ENCODE results near the gene PCDH10.
"Not testable (repeated sequence)": the region's sequence is repeated elsewhere in the genome, so short reads cannot be mapped to it uniquely, and the experiment has no call there.

Gene PCDH10

DNA sequence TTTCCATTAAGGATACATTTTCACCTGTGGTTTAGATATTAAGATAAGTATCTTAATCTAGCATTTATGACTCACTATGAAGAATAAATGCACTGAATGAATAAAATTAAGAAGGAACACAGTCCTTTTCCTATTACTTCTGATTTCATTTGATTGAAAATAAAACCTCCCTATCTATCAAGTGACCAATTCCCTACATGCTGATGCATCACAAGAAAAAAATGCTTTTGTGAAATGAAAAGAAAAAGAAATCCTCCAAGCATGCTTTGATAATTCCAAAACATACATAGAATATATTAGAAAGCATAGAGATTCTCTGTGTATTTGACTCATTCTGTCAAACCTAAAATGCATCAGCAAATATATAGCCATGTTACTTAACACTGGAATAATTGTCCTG is 37.1 kb downstream of the PCDH10 start:
- Histone ChIP-seq H3K27me3 (no peaks in the 10 kb centered on the region), H3K9ac (no peak overlapping the region), H3K4me2 (no peak overlapping the region), H3K27ac (no peak overlapping the region), H3K9me3 (replicated peaks in 1 of 11) (no peaks in the 10 kb centered on the region), H3K4me3 (no peak overlapping the region), H3K4me1 (no peaks in the 10 kb centered on the region), H3K36me3 (no peaks in the 10 kb centered on the region), H4K20me1 (no peaks in the 10 kb centered on the region)
- TF ChIP-seq Cebpa-rat (IDR thresholded peaks at IDR 0.05), result no peak

DNA sequence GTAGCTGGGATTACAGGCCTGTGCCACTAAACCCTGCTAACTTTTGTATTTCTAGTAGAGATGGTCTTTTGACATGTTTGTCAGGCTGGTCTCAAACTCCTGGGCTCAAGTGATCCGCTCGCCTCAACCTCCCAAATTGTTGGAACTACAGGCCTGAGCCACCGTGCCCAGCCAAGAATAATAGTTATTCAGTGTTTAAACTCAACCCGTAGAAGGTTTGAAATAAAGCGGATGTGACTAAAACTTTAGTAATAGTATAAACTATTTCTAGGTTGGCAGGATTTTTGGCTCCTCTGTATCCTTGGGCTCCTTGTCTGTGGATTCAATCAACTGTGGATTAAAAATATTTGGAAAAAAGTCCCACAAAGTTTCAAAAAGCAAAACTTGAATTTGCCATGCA is 37.8 kb downstream of the PCDH10 start:
- Histone ChIP-seq H3K9ac (no peak overlapping the region), H3K27ac (no peak overlapping the region), H3K4me1 (no peaks in the 10 kb centered on the region), H3K27me3 (no peaks in the 10 kb centered on the region), H3K9me3 (replicated peaks in 1 of 11) (no peaks in the 10 kb centered on the region), H3K4me2 (no peak overlapping the region), H4K20me1 (no peaks in the 10 kb centered on the region), H3K36me3 (no peaks in the 10 kb centered on the region), H3K4me3 (no peak overlapping the region)
- no peak for TF ChIP-seq Cebpa-rat (IDR thresholded peaks at IDR 0.05)

DNA sequence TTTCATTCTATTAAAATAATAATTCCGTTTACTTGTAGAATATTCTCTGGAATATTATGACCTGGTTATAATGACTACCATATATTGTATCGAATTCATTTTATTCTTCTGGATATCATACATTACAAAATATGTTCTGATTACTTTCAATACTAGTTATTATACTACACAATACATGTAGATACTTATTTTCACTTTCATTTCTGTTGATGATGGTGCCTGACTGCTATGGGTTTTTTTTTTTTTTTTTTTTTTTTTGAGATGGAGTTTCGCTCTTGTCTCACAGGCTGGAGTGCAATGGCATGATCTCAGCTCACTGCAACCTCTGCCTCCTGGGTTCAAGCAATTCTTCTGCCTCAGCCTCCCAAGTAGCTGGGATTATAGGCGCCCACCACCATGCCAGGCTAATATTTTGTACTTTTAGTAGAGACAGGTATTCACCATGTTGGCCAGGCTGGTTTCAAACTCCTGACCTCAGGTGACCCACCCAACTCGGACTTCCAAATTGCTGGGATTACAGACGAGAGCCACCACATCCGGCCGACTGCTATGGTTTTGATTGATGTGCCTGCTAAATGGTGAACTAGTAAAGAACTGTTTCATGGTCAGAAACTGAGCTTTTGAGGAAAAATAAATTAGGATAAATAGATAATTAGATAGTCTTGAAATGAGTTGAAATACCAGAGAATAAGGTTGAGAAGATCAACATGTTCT is 39.5 kb downstream of the PCDH10 start:
- Histone ChIP-seq H3K27ac (no peak overlapping the region), H3K4me3 (no peak overlapping the region), H3K27me3 (no peaks in the 10 kb centered on the region), H4K20me1 (no peaks in the 10 kb centered on the region), H3K4me1 (no peaks in the 10 kb centered on the region), H3K4me2 (no peak overlapping the region), H3K9me3 (replicated peaks in 1 of 11) (no peaks in the 10 kb centered on the region), H3K36me3 (no peaks in the 10 kb centered on the region), H3K9ac (no peak overlapping the region)
- no peak for TF ChIP-seq Cebpa-rat (IDR thresholded peaks at IDR 0.05)

DNA sequence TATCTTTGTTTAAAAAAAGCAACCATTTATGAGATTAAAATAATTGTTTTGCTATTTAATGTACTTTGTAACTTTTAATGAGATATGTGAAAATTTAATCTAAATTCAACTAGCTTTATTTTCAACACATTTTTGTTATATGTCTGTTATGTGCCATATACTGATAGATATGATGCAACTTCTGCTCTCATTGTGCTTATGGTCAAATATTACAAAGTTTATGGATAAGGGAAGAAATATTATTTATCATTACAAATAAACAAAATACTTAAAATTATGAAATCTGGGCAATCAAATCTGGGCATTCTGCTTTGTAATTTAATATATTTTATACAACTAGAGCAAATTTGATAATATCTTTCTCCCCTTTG is 40.0 kb downstream of the PCDH10 start:
- no peaks in the 10 kb centered on the region for H3K36me3 ChIP-seq
- TF ChIP-seq Cebpa-rat (IDR thresholded peaks at IDR 0.05), result no peak
- H3K4me2 ChIP-seq, result no peak overlapping the region
- no peaks in the 10 kb centered on the region for H3K9me3 ChIP-seq (replicated peaks in 1 of 11)
- no peaks in the 10 kb centered on the region for H3K4me1 ChIP-seq
- H4K20me1 ChIP-seq, result no peaks in the 10 kb centered on the region
- no peak overlapping the region for H3K9ac ChIP-seq
- H3K4me3 ChIP-seq, result no peak overlapping the region
- no peaks in the 10 kb centered on the region for H3K27me3 ChIP-seq
- H3K27ac ChIP-seq, result no peak overlapping the region

DNA sequence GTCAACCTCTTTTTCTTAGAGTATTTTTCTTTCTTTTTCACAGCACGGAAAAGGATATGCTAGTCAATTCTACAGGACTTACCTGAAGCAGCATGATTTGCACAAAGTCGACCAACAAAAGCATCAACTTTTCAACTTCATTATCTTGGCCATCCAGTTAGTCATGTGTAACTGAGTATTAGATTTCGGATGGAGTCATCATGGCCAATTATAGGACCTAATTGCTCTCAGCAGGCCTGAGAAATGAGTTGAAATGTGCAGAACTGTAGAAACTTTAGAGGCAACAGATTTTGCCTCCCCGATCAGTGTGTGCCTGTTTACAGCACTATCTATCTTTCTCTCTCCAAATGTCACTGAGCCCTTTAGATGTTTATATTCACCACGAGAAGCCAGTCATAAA is 41.0 kb downstream of the PCDH10 start:
- no peak overlapping the region for H3K4me2 ChIP-seq

DNA sequence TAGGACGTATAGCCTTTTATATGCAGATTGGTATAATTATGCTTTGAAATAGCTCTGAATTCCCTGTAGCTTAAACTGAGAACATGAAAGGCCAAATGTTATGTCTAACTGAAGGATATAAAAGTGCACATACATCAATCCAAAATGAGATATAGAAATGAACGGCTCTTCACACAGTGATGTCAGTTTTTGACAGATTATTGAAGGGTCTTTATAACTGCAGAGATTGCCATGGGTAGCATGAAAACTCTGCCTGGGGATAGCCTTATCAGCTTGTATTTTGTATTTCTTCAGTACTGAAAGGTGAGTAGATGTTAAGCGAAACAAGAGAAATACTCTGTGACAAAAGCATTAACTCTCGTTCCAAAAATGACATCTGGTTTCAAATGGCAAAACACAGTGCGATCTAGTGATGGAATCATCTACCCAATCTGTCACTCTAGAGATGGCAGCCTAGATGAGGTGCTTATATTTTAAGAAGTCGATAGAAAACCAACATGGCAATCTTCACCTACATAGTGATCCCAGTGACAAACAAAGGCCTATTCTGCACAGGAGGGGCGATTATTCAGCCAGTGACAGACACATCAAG is 59.7 kb downstream of the PCDH10 start:
- H3K27ac ChIP-seq, result no peak overlapping the region
- no peaks in the 10 kb centered on the region for H4K20me1 ChIP-seq
- H3K9ac ChIP-seq, result no peak overlapping the region
- no peak overlapping the region for H3K4me2 ChIP-seq
- no peaks in the 10 kb centered on the region for H3K4me1 ChIP-seq
- no peaks in the 10 kb centered on the region for H3K27me3 ChIP-seq
- H3K36me3 ChIP-seq, result no peaks in the 10 kb centered on the region
- H3K9me3 ChIP-seq (replicated peaks in 1 of 11), result peaks cover 0 to 8% (median 6%) of the 10 kb centered on the region in 11 experiments; a peak in 8 of 22 replicates
- no peak for TF ChIP-seq Cebpa-rat (IDR thresholded peaks at IDR 0.05)
- no peak overlapping the region for H3K4me3 ChIP-seq

More for the DNA sequence above, 41.0 kb downstream of the PCDH10 start:
- no peak for TF ChIP-seq Cebpa-rat (IDR thresholded peaks at IDR 0.05)
- no peaks in the 10 kb centered on the region for H3K27me3 ChIP-seq
- no peak overlapping the region for H3K9ac ChIP-seq
- no peak overlapping the region for H3K4me3 ChIP-seq
- no peaks in the 10 kb centered on the region for H3K4me1 ChIP-seq
- H3K27ac ChIP-seq, result no peak overlapping the region
- H3K36me3 ChIP-seq, result no peaks in the 10 kb centered on the region
- H4K20me1 ChIP-seq, result no peaks in the 10 kb centered on the region
- H3K9me3 ChIP-seq (replicated peaks in 1 of 11), result no peaks in the 10 kb centered on the region

DNA sequence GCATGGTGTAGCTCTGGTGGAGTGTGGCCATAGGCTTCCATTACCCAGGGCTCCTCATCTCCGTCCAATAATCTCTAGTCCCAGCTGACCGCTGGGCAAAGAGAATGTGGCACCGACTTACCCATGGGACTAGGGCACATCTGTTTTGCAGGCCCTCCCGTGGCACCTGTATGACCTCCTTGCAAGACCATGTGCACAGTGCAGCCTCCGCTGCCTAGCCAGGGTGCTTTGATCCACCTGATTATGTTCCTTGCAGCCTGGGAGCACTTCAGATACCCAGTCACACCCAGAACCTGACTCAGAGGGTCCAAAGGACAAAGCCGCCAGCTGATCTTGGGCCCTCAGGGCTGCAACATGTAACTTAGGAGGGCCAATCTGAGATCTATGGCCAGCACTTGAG is 84.8 kb downstream of the PCDH10 start:
- no peaks in the 10 kb centered on the region for H3K36me3 ChIP-seq
- no peak for TF ChIP-seq Cebpa-rat (IDR thresholded peaks at IDR 0.05)
- no peak overlapping the region for H3K4me3 ChIP-seq
- no peak overlapping the region for H3K27ac ChIP-seq
- H3K4me1 ChIP-seq, result no peaks in the 10 kb centered on the region
- H4K20me1 ChIP-seq, result no peaks in the 10 kb centered on the region
- H3K4me2 ChIP-seq, result no peak overlapping the region
- no peaks in the 10 kb centered on the region for H3K9me3 ChIP-seq (replicated peaks in 1 of 11)
- no peaks in the 10 kb centered on the region for H3K27me3 ChIP-seq
- H3K9ac ChIP-seq, result no peak overlapping the region

DNA sequence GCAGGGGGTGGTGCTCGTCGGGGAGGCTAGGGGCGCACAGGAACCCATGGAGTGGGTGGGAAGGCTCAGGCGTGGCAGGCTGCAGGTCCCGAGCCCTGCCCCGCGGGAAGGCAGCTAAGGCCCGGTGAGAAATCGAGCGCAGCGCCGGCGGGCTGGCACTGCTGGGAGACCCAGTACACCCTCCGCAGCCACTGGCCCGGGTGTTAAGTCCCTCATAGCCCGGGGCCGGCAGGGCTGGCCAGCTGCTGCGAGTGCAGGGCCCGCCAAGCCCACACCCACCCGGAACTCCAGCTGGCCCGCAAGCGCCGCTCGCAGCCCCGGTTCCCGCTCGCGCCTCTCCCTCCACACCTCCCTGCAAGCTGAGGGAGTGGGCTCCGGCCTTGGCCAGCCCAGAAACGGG is 91.4 kb downstream of the PCDH10 start:
- not testable (repeated sequence) for H3K9ac ChIP-seq, H3K27ac ChIP-seq, H4K20me1 ChIP-seq, H3K4me2 ChIP-seq, H3K36me3 ChIP-seq, H3K27me3 ChIP-seq, H3K4me1 ChIP-seq, H3K4me3 ChIP-seq
- H3K9me3 ChIP-seq (replicated peaks in 1 of 11), result peaks cover 0 to 14% (median 0%) of the 10 kb centered on the region in 11 experiments; a peak in 5 of 22 replicates

Data from BLaER1 treated with 17β-estradiol and CSF1 and Interleukin-3, amounts not matched to agents 10 nM and 100 nM (cell line).